LNCaP clone FGC (cell line): ENCODE results near the gene POLA1.

ENCODE experiments used
- DNase-seq: peaks from one replicate; pipeline ENCODE4 v3.0.0-alpha.2; 2011; ENCODE audit warnings: low read depth
- H3K4me3 ChIP-seq: 2 replicates; pipeline ENCODE4 v1.5.1; 2011; ENCODE audit warnings: mild to moderate bottlenecking, low read depth, low read length, control low read depth
- TF ChIP-seq, protein P1 (sequence below): IDR thresholded peaks from 2 replicates; pipeline ENCODE4 v1.5.1; 2012; ENCODE audit warnings: mild to moderate bottlenecking; ENCODE audit not compliant: control insufficient read depth, insufficient read depth; ENCODE audit errors: extremely low read depth

Gene POLA1

DNA sequence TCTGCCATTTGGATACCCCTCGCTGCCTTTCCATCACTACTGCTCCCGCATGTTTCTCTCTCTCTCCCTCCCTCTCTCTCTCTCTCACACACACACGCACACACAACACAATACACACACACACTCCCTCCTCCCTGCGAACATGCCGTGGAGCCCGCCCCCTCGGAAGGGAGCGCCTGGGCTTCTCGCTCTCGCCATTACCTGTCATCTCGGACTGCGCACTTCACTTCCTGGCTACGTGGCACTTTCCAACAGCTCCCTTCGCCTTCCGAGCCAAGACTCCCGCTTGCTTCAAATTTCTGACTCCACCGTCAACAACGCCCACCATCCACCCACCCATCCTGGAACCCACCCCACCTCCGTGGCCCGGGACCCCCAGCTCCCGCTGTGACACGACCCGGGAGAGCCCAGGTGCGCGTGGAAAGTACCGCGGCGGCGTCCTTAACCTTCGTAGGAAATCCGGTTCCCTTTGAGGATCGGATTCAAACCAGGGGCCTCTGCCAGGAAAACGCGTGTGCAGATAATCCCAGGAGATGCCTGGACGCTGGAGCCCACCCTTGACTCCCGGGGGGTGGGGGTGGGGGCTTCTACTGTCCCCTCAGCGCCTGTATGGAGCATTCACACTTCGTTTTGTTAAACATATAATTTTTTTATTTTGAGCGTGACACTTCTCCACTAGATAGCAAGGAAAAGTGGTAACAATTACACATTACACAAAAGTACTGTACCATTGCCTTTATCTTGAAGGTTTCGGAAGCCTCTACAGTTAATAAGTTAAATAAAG is 309.5 kb downstream of the POLA1 start:
- TF ChIP-seq, protein P1, sequence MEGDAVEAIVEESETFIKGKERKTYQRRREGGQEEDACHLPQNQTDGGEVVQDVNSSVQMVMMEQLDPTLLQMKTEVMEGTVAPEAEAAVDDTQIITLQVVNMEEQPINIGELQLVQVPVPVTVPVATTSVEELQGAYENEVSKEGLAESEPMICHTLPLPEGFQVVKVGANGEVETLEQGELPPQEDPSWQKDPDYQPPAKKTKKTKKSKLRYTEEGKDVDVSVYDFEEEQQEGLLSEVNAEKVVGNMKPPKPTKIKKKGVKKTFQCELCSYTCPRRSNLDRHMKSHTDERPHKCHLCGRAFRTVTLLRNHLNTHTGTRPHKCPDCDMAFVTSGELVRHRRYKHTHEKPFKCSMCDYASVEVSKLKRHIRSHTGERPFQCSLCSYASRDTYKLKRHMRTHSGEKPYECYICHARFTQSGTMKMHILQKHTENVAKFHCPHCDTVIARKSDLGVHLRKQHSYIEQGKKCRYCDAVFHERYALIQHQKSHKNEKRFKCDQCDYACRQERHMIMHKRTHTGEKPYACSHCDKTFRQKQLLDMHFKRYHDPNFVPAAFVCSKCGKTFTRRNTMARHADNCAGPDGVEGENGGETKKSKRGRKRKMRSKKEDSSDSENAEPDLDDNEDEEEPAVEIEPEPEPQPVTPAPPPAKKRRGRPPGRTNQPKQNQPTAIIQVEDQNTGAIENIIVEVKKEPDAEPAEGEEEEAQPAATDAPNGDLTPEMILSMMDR: no peak
- no peak overlapping the region for H3K4me3 ChIP-seq
- DNase-seq: no peak

DNA sequence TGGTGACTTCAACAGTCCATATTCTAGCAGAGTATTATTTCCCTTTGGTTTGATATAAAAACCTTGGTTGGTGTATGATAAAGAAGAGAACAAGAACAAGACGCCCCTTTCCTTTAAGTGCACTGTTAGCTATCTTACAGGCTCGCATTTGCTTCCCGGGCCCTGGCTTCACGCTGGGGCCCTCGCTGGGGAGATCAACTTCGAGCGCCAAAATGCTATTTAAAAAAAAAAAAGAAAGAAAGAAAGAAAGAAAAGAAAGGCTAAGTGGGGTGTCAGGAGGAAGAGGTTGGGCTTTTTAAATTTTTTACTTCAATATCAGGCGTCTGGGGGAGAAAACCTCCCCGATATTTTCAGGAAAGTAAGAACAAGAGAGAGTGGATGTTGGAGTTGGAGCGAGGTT is 310.3 kb downstream of the POLA1 start:
- no peak overlapping the region for H3K4me3 ChIP-seq
- TF ChIP-seq, protein P1: no peak
- no peak for DNase-seq

DNA sequence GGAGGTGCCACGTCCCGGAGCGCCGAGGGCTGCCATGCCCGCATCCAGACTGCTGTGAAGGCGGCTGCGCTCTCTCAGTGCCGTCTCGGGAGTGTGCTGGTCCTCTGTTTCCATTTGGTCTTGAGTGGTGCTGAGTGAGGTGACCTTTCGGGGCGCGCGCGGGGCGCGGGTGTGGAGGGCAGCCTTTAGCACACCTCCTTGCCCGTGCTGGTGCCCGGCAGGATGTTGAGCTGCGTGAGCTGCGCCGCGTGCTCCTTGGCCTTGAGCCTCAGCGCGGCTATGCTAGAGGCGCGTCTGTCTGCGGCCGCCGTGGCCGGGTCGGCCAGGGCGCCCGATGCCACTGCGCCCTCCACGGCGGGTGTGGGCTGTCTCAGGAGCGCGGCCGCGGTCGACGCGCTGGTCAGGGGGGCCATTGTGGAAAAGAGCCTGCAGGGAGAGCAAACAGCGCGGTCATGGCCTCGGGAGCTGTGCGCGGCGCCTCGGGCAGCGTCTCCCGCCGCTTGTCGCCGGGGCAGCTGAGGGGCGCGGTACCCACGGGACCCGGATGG is 310.8 kb downstream of the POLA1 start:
- no peak overlapping the region for H3K4me3 ChIP-seq
- TF ChIP-seq, protein P1: no peak
- no peak for DNase-seq

DNA sequence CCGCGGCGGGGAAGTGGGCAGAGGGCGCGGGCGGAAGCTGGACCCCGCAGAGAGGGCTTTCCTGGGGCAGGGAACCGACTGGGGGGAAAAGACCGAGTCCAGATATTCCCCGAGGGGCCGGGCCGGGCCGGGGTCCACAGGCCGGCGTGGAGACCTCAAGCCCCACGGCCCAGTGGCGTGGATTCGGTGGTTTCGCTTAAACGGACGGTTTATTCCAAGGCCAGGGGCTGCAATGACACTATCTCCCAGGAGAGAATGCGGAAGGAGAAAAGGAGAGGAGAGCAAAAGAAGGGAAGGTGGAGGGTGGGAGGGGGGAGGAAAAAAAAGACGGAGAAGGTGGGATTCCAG is 311.3 kb downstream of the POLA1 start:
- DNase-seq: no peak
- TF ChIP-seq, protein P1: no peak
- H3K4me3 ChIP-seq: no peak overlapping the region

DNA sequence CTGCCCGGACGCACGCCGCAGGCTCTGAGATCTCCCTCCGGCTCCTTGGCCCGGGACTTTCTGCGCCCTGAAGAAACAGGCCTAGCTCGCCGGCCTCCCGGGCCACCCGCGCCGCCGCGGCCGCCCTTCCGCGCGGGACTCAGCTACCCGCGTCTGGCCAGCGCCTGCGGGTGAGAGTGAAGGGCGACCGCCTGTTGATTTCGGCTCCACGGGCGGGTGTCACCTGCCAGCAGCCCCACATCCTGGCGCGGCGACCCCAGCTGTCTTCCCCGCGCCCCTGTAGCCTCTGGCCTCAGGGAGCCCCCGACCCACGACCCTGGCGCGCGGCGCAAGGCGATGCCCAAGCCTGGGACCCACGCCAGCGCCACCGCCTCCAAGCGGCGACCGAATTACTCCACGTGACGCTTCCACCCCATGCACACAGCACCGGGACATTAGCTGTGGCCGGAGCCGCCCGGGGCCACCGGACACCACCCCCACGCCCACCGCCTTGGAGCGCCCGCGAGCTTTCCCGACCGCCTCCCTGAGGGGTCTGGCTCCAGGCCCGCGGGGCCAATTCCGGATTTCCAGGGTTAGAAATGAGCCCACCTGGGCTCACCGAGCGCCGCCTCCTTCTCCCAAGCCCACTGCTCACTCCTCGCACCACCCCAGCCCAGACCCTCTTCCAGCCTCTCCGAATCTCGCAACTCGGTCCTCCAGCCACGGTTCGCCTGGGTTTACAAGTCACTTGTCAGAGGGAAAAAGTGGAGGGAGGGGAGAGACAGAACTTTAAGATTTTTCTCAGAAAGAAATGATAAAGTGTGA is 311.9 kb downstream of the POLA1 start:
- TF ChIP-seq, protein P1: no peak
- DNase-seq: no peak
- H3K4me3 ChIP-seq: no peak overlapping the region

DNA sequence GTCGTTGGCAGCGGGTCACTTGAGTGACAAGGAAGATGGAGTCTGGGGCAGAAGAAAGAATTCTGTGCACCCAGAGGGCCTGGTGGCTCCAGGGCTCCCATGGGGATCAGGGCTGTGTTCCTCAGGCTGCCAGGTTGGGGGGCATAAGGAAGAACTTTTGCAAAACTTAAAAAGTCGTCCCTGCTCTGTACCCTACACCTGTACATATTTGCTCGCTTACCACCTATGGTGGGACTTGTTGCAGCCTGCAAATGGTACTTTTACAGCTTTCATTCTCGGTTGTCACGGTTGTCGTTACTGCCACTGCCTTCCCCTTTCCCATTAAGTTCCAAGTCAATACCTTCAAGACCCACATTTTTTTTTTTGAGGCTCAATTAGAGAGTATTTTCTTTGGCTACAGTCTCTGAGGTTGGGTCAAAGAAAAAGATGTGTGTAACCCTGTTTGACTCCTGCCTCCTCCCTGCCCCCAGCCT is 312.9 kb downstream of the POLA1 start:
- no peak overlapping the region for H3K4me3 ChIP-seq
- DNase-seq: no peak
- TF ChIP-seq, protein P1: no peak
